Renal pelvis (tissue), 12 donors: ENCODE data around the gene CNPY4. TPM values are rescaled to one million over a fixed set of nuclear protein-coding genes. Genes with fewer than 3 reads are reported as not detected.

Experiments used
- DNase-seq: peaks from one replicate; pipeline ENCODE4 v3.0.0-alpha.2; 2013
- long read RNA-seq, 16 experiments: transcript quantifications; one replicate each; lab custom pipeline, GENCODE V29; 2026
- polyA plus RNA-seq, 3 donors: library from polyadenylated mRNA; unstranded; fragments of 120-200 nt; gene quantifications; one replicate each; pipeline ENCODE4 v1.2.1, GENCODE V29; 2013; ENCODE audit not compliant: insufficient read length in 3 of 3

CNPY4 gene, protein sequence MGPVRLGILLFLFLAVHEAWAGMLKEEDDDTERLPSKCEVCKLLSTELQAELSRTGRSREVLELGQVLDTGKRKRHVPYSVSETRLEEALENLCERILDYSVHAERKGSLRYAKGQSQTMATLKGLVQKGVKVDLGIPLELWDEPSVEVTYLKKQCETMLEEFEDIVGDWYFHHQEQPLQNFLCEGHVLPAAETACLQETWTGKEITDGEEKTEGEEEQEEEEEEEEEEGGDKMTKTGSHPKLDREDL
- 10 to 100 TPM; 39.3 to 43.0 (median 41.5) TPM for polyA plus RNA-seq
- long read RNA-seq, donor 1, transcript CNPY4-201 (6 exons, 1,502 nt), result major isoform, 12 of 20 reads
- long read RNA-seq, donor 1, transcript CNPY4-204 (5 exons, 1,024 nt), result minor isoform, 8 of 20 reads
- long read RNA-seq, donor 1, partial matches to known transcripts, result 0 of 20 reads
- long read RNA-seq, donor 1, other reads (novel, unspliced or antisense), result 0 of 20 reads
- long read RNA-seq, donor 2, transcript CNPY4-204 (5 exons, 1,024 nt), result minor isoform, 6 of 13 reads
- long read RNA-seq, donor 2, transcript CNPY4-201 (6 exons, 1,502 nt), result major isoform, 7 of 13 reads
- long read RNA-seq, donor 2, partial matches to known transcripts, result 0 of 13 reads
- long read RNA-seq, donor 2, other reads (novel, unspliced or antisense), result 0 of 13 reads
- long read RNA-seq, donor 3, transcript CNPY4-204 (5 exons, 1,024 nt), result minor isoform, 8 of 46 reads
- long read RNA-seq, donor 3, transcript CNPY4-201 (6 exons, 1,502 nt), result major isoform, 16 of 46 reads
- long read RNA-seq, donor 3, partial matches to known transcripts, result 22 of 46 reads
- long read RNA-seq, donor 3, other reads (novel, unspliced or antisense), result 0 of 46 reads
- long read RNA-seq, donor 4, transcript CNPY4-201 (6 exons, 1,502 nt), result major isoform, 15 of 18 reads
- long read RNA-seq, donor 4, partial matches to known transcripts, result 0 of 18 reads
- long read RNA-seq, donor 4, other reads (novel, unspliced or antisense), result 0 of 18 reads
- long read RNA-seq, donor 5, transcript CNPY4-201 (6 exons, 1,502 nt), result major isoform, 8 of 8 reads
- long read RNA-seq, donor 5, partial matches to known transcripts, result 0 of 8 reads
- long read RNA-seq, donor 5, other reads (novel, unspliced or antisense), result 0 of 8 reads
- long read RNA-seq, donor 6, transcript CNPY4-201 (6 exons, 1,502 nt), result major isoform, 7 of 11 reads
- long read RNA-seq, donor 6, partial matches to known transcripts, result 0 of 11 reads
- long read RNA-seq, donor 6, other reads (novel, unspliced or antisense), result 0 of 11 reads
- long read RNA-seq, donor 7, transcript CNPY4-201 (6 exons, 1,502 nt), result major isoform, 11 of 18 reads
- long read RNA-seq, donor 7, partial matches to known transcripts, result 5 of 18 reads
- long read RNA-seq, donor 7, other reads (novel, unspliced or antisense), result 0 of 18 reads
- long read RNA-seq, donor 8, transcript CNPY4-201 (6 exons, 1,502 nt), result major isoform, 13 of 18 reads
- long read RNA-seq, donor 8, transcript CNPY4-204 (5 exons, 1,024 nt), result minor isoform, 5 of 18 reads
- long read RNA-seq, donor 8, partial matches to known transcripts, result 0 of 18 reads
- long read RNA-seq, donor 8, other reads (novel, unspliced or antisense), result 0 of 18 reads
- long read RNA-seq, donor 9, transcript CNPY4-204 (5 exons, 1,024 nt), result minor isoform, 5 of 21 reads
- long read RNA-seq, donor 9, transcript CNPY4-201 (6 exons, 1,502 nt), result major isoform, 16 of 21 reads
- long read RNA-seq, donor 9, partial matches to known transcripts, result 0 of 21 reads
- long read RNA-seq, donor 9, other reads (novel, unspliced or antisense), result 0 of 21 reads
- long read RNA-seq, donor 10, transcript CNPY4-204 (5 exons, 1,024 nt), result minor isoform, 7 of 16 reads
- long read RNA-seq, donor 10, transcript CNPY4-201 (6 exons, 1,502 nt), result major isoform, 9 of 16 reads
- long read RNA-seq, donor 10, partial matches to known transcripts, result 0 of 16 reads
- long read RNA-seq, donor 10, other reads (novel, unspliced or antisense), result 0 of 16 reads
- long read RNA-seq, donor 11, transcript CNPY4-201 (6 exons, 1,502 nt), result major isoform, 9 of 9 reads
- long read RNA-seq, donor 11, partial matches to known transcripts, result 0 of 9 reads
- long read RNA-seq, donor 11, other reads (novel, unspliced or antisense), result 0 of 9 reads
- long read RNA-seq, donor 12, transcript CNPY4-201 (6 exons, 1,502 nt), result minor isoform, 11 of 23 reads
- long read RNA-seq, donor 12, transcript CNPY4-204 (5 exons, 1,024 nt), result major isoform, 12 of 23 reads
- long read RNA-seq, donor 12, partial matches to known transcripts, result 0 of 23 reads
- long read RNA-seq, donor 12, other reads (novel, unspliced or antisense), result 0 of 23 reads
- long read RNA-seq, donor 13, transcript CNPY4-201 (6 exons, 1,502 nt), result major isoform, 9 of 11 reads
- long read RNA-seq, donor 13, partial matches to known transcripts, result 0 of 11 reads
- long read RNA-seq, donor 13, other reads (novel, unspliced or antisense), result 0 of 11 reads
- long read RNA-seq, donor 14, transcript CNPY4-201 (6 exons, 1,502 nt), result major isoform, 17 of 46 reads
- long read RNA-seq, donor 14, partial matches to known transcripts, result 26 of 46 reads
- long read RNA-seq, donor 14, other reads (novel, unspliced or antisense), result 0 of 46 reads
- long read RNA-seq, donor 15, transcript CNPY4-204 (5 exons, 1,024 nt), result minor isoform, 12 of 35 reads
- long read RNA-seq, donor 15, transcript CNPY4-201 (6 exons, 1,502 nt), result major isoform, 13 of 35 reads
- long read RNA-seq, donor 15, partial matches to known transcripts, result 10 of 35 reads
- long read RNA-seq, donor 15, other reads (novel, unspliced or antisense), result 0 of 35 reads
- long read RNA-seq, donor 16, transcript CNPY4-201 (6 exons, 1,502 nt), result major isoform, 12 of 38 reads
- long read RNA-seq, donor 16, partial matches to known transcripts, result 23 of 38 reads
- long read RNA-seq, donor 16, other reads (novel, unspliced or antisense), result 0 of 38 reads

- DNase-seq, result peak; percentile 95
These were observed at the start of gene CNPY4, which contains the start of gene TAF6 for GRCh38 chr7:100119072-100119969. Gene CNPY4, plus strand, starts transcription at chr7:100119634. Its CDS starts 111 bp downstream, at chr7:100119745. Gene TAF6, minus strand, starts transcription at chr7:100119358. Its CDS starts 5,149 bp downstream, at chr7:100114209.

- no peak for DNase-seq
These were observed 49.4 kb upstream of the CNPY4 start for GRCh38 chr7:100069991-100070390.

- DNase-seq, result no peak
These were observed 48.3 kb upstream of the CNPY4 start for GRCh38 chr7:100071018-100071723.

DNA sequence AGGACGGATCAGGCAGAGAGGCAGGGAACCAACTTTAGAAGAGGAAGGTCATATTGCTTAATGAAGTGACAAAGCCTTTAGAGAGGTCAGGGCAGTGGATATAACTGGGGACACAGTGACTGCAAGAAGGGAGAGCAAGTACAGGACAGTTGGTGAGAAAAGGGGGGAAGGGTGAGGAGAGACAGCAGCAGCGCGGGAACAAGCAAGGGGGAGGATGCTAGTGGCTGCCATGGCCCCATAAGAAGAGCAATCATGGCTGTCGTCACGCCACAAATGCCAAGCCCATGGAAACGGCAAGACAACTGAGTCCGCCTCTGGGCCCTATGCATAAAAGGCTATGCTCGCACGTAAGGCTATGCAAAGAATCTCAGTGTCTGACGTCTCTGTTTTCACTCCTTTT is 47.0 kb upstream of the CNPY4 start:
- no peak for DNase-seq

GRCh38 chr7:100074841-100075240 is 44.6 kb upstream of the CNPY4 start:
- DNase-seq, result no peak

DNA sequence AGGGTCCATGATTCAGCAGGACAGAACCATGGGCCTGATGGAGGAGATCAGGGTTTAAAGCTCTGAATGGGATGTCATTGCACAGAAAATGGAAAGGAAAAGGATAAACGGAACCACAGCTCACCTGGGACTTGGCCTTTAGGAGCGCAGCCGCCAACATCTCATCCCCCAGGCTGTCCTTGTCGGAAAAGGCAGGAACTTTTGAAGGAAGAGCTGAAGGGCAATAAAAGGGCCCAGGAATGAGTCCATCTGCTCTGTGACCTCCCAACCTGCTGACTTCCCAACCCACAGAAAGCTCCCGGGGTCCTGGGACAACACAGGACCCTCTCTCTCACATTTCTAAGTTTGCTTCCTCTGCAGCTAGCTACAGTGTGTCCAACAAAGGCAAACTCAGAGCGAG is 44.0 kb upstream of the CNPY4 start:
- DNase-seq, result no peak

DNA sequence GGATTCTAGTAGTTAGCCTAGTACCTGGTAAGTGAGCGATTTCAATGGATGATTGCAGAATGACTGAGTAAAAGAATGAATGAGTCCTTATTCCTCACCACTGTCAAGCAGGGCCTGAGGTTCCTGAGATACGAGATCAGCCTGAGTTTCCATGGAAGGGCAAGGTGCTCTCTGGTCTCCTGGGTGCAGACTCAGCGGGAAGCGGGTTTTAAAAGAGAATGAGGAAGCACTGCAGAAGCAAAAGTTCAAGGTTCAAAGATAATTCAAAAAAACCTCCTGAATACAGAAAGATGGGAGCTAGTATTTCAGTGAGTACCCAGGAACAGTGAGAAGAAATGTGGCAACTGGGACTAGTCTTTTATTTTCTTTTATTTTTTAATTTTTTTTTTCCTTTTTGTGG is 42.2 kb upstream of the CNPY4 start:
- no peak for DNase-seq

DNA sequence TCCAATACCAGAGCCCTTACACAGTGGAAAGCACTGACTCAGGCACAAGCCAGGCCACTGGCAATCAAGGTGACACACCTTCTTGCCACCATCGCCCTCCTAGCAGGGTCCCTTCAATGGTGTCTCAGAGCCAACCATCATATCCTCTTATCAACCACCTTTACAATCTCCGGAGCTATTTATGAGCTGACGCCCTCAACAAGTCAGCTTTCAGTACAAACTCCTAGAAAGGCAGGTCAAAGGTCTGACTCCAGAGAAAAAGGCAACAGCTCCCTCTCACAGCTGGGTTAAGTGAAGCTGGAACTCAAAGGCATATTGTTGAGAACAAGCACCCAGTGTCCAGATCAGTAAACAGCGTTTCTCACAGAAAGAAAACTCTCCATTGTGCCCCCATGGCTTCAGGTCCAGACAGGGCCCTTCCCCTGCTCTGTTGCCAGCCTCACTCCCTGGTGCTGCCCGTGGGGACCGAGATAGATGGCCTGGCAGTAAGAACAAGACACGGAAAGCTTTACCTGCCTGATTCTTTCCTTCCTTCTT is 40.3 kb upstream of the CNPY4 start:
- no peak for DNase-seq

GRCh38 chr7:100080907-100081534 is 38.4 kb upstream of the CNPY4 start:
- no peak for DNase-seq

DNA sequence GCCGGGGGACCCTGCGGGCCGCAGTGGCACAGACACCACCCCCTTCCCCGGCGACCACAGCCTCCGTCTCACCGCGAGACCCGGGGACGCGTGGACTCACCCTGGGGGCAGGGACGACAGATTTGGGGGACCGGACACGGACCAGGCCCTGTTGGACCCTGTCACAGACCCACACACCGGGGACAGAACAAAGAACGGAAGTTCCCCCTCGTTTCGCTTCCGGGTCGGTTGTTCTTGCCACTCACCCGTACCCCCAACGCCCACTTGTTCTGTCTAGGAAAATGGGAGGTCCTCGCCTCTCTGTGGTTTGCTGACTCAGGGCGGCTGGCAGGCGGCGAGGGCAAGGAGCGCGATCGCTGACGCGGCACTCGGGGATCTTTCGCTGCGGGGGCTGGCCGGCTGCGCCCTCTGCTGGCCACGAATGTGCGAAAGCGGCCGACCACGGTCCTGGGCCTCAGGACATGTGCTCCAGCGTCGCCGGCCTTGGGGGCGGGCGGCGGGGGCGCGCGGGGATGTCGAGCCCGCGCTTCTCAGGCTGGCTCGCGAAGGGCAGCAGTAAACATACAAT is 37.8 kb upstream of the CNPY4 start, which contains the start of gene ZNF3:
TSS of gene ZNF3 (minus strand) at position 189 of the 568 bp plus-strand sequence. CDS start 4,366 bp downstream, outside the sequence.
- DNase-seq, result peak; percentile 99

DNA sequence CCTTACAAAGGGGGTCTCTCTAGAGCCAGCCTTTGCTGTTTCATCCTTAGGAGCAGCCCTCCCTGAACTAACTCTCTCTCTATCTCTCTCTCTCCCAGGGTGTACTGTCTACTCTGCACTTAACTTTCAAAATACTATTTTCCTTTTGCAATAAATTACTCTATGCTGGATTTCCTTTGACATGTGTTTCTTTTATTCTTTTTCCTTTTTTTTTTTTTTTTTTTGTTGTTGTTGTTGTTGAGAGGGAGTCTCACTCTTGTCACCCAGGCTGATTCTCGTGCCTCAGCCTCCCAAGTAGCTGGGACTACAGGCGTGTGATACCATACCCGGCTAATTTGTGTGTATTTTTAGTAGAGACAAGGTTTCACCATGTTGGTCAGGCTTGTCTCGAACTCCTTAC is 36.5 kb upstream of the CNPY4 start:
- no peak for DNase-seq

- DNase-seq, result no peak
These were observed 33.9 kb upstream of the CNPY4 start for GRCh38 chr7:100085515-100085914.

DNA sequence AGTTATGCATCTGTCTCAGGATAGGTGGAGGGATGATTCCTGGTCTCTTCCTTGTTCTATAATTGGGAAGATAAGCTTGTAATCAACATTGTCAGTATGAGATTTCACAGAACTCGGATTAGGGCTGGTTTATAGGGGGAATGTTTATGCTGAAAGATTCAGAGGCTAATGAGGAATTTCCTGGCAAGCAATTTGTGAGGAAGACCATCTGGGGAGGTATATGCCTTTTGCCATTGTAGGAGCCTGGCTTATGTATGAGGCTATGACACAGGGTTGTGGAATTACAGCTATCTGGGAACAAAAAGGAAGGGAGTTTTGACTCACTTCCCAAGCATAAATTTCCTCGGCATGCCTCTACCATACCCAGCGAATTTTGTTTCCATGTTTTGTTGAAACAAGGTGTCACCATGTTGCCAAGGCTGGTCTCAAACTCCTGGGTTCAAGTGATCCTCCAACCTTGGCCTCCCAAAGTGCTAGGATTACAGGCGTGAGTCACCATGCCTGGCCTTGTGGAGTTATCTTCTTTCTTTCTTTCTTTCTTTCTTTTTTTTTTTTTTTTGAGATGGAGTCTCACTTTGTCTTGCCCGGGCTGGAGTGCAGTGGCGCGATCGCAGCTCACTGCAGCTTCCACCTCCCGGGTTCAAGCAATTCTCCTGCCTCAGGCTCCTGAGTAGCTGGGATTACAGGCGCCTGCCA is 32.2 kb upstream of the CNPY4 start:
- DNase-seq, result peak; percentile 62

DNA sequence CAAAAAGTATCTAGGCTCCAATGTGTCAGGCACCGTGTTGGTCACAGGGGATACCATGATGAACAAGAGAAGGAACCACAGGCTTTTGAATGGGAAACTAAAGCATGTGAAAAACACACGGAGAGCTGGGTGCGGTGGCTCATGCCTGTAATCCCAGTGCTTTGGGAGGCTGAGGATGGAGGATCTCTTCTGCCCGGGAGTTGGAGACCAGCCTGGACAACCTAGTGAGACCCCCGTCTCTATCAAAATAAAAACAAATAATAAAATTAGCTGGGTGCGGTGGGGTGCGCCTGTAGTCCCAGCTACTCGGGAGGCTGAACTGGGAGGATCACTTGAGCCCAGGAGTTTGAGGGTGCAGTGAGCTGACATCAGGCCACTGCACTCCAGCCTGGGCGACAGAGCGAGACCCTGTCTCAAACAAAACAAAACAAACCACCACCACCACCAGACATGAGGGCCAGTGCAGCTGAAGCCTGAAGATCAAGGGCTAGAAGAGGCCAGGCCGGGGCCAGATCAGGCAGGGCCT is 31.3 kb upstream of the CNPY4 start:
- no peak for DNase-seq
